Activated CD8-positive, alpha-beta T cell treated with anti-CD3 and anti-CD28 coated beads for 36 hours (primary cell): Measurements from ENCODE around the gene PPDPF. TPM values are rescaled to one million over a fixed set of nuclear protein-coding genes. Genes with fewer than 3 reads are reported as not detected.
"Not testable (repeated sequence)": the region's sequence is repeated elsewhere in the genome, so short reads cannot be mapped to it uniquely, and the experiment has no call there.

Experiments used
- ATAC-seq: fragments of 200-7000 bp; cut with Tn5 transposase; one replicate; pipeline ENCODE4 v1.10.0; 2021; ENCODE audit warnings: mild to moderate bottlenecking, moderate library complexity
- CTCF ChIA-PET: fragments of 350-600 bp; sonication (Branson Sonifier 250); formaldehyde crosslinking; loops from one replicate; lab custom pipeline; 2021; ENCODE audit warnings: antibody characterized with exemption; lab: Charles Lee
- POLR2A ChIA-PET: fragments of 350-600 bp; sonication (Branson Sonifier 250); formaldehyde crosslinking; loops from one replicate; lab custom pipeline; 2021; ENCODE audit warnings: antibody characterized with exemption; lab: Charles Lee
- DNase-seq: peaks from one replicate; pipeline ENCODE4 v3.0.0-alpha.2; 2020
- H3K27ac Mint-ChIP-seq: one replicate; pipeline ENCODE4 v1.8.0; 2021; ENCODE audit warnings: mild to moderate bottlenecking, mixed read lengths
- H3K27me3 Mint-ChIP-seq: one replicate; pipeline ENCODE4 v1.8.0; 2021; ENCODE audit warnings: mixed read lengths
- H3K36me3 Mint-ChIP-seq: one replicate; pipeline ENCODE4 v1.8.0; 2021; ENCODE audit warnings: low read depth, mixed read lengths
- H3K4me1 Mint-ChIP-seq: one replicate; pipeline ENCODE4 v1.8.0; 2021; ENCODE audit warnings: low read depth, mixed read lengths
- H3K4me3 Mint-ChIP-seq: one replicate; pipeline ENCODE4 v1.8.0; 2021; ENCODE audit warnings: mild to moderate bottlenecking, moderate library complexity, mixed read lengths
- H3K9me3 Mint-ChIP-seq: one replicate; pipeline ENCODE4 v1.8.0; 2021; ENCODE audit warnings: mixed read lengths
- intact Hi-C: fragments of 100-400 bp; cut with micrococcal nuclease; formaldehyde crosslinking; loops from one replicate; pipeline ENCODE4 v1.10.0; 2022
- total RNA-seq, 2 experiments: library from RNA; stranded (reverse); gene quantifications; one replicate each; pipeline ENCODE4 v1.2.3, GENCODE V29; 2021
- TF ChIP-seq, protein P1 (sequence below): fragments of 200-600 bp; IDR thresholded peaks from one replicate; pipeline ENCODE4 v1.8.0; 2022; ENCODE audit warnings: antibody characterized with exemption, mild to moderate bottlenecking

PPDPF gene
- total RNA-seq, 2 experiments from 2014 or later, result 193 to 226 TPM

DNA sequence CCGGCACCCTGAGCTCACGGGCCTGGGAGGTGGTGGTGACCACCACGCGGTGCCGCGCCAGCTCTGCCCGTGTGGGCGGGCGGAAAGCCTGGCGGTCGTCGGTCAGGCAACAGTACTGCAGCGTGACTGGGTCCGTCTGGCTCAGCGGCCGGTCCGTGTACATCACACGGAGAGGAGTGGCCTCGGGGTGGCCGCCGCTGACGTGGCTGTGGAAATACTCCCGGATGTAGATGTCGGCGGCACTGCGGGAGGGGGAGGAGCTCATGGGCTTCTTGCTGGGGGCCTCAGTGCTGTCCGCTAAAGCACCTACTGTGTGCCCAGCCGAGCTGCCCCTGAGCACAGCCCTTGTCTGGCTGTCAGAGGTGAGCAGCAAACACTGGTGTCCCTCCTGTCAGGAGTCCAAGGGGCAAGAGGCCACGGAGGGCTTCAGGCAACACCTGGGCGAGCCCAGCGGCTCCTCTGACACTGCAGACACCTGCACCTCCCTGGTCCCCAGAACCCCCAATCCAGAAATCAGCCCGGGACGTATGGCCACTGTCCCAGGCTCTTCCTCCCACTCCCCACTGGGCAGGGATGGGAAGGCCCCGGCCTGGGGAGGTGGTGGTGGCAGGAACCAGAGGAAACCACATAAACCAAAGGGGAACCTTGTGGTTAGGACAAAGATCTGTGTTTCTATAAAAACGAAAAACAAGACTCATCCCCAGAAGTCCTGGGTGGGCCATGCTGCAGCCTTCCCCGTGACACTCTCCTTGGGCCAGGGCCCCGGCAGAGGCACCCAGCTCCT, 47.0 kb downstream of the PPDPF start:
- peak; percentile 79 for ATAC-seq
- H3K4me3 Mint-ChIP-seq, result peak overlapping the region; percentile 33
- DNase-seq, result peak; percentile 80
- TF ChIP-seq, protein P1, sequence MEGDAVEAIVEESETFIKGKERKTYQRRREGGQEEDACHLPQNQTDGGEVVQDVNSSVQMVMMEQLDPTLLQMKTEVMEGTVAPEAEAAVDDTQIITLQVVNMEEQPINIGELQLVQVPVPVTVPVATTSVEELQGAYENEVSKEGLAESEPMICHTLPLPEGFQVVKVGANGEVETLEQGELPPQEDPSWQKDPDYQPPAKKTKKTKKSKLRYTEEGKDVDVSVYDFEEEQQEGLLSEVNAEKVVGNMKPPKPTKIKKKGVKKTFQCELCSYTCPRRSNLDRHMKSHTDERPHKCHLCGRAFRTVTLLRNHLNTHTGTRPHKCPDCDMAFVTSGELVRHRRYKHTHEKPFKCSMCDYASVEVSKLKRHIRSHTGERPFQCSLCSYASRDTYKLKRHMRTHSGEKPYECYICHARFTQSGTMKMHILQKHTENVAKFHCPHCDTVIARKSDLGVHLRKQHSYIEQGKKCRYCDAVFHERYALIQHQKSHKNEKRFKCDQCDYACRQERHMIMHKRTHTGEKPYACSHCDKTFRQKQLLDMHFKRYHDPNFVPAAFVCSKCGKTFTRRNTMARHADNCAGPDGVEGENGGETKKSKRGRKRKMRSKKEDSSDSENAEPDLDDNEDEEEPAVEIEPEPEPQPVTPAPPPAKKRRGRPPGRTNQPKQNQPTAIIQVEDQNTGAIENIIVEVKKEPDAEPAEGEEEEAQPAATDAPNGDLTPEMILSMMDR, result no peak
- intact Hi-C loops, result no loop called here
- no peaks in the 10 kb centered on the region for H3K27me3 Mint-ChIP-seq
- no peaks in the 10 kb centered on the region for H3K36me3 Mint-ChIP-seq
- ChIA-PET POLR2A (interaction anchor here (1.0 to 1.3 kb wide), 4 partner anchors 10 to 466 kb away, joined by 3 to 4 read pairs (median 4); no protein-coding TSS in a partner anchor), CTCF (interaction anchor here (0.6 to 1.7 kb wide), 7 partner anchors 15 to 297 kb away, joined by 3 to 6 read pairs (median 3); partner anchors contain the start of gene GMEB2)
- peaks cover 18% of the 10 kb centered on the region for H3K4me1 Mint-ChIP-seq
- peak overlapping the region; percentile 52 for H3K27ac Mint-ChIP-seq
- H3K9me3 Mint-ChIP-seq, result no peaks in the 10 kb centered on the region

DNA sequence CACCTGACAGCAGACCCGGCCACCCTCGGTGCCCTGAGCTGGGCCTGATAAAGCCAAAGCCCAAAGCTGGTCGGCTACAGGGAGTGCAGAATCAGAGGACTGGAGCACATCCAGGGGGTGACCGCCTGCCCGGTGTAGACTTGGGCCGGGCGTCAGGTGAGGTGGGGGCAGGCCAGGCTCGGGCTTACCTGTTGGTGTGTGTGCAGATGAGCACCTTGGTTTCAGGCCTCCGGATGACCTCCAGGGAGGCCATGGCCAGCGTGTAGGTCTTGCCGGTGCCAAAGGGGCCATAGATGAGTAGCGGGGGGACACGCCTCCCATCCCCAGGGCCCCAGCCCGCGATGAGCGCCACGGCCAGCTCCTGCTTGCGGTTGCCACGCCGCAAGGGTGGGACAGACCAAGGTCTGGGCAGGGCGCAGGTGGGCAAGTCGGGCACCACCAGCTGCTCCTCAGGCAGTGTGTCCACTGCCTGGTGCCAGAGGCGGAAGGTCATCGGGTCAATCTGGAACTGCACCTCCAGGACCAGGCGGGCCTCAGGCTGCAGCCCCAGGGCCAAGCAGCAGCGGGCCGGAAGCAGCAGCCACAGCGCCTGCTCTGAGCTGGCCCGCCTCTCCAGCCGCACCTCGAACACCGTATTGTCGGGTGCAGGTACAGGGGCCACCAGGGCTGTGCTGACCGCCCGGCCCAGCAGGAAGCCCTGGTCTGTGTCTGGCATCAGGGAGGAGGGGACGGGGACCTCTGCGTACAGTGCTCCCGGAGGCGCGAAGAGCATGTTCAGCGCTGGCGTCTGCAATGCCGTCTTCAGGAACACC, 47.8 kb downstream of the PPDPF start:
- no peak for ATAC-seq
- intact Hi-C loops, result no loop called here
- Mint-ChIP-seq H3K4me3 (peak overlapping the region; percentile 33), H3K36me3 (no peaks in the 10 kb centered on the region), H3K9me3 (no peaks in the 10 kb centered on the region), H3K27me3 (no peaks in the 10 kb centered on the region), H3K4me1 (peaks cover 18% of the 10 kb centered on the region), H3K27ac (no peak overlapping the region)
- POLR2A ChIA-PET, result interaction anchor here (1.0 to 1.3 kb wide), 2 partner anchors 29 to 466 kb away, joined by 3 read pairs; no protein-coding TSS in a partner anchor
- TF ChIP-seq, protein P1, result no peak
- DNase-seq, result no peak
- CTCF ChIA-PET, result interaction anchor here (1.2 to 1.7 kb wide), 5 partner anchors 11 to 59 kb away, joined by 3 to 6 read pairs (median 4); partner anchors contain the start of gene GMEB2

DNA sequence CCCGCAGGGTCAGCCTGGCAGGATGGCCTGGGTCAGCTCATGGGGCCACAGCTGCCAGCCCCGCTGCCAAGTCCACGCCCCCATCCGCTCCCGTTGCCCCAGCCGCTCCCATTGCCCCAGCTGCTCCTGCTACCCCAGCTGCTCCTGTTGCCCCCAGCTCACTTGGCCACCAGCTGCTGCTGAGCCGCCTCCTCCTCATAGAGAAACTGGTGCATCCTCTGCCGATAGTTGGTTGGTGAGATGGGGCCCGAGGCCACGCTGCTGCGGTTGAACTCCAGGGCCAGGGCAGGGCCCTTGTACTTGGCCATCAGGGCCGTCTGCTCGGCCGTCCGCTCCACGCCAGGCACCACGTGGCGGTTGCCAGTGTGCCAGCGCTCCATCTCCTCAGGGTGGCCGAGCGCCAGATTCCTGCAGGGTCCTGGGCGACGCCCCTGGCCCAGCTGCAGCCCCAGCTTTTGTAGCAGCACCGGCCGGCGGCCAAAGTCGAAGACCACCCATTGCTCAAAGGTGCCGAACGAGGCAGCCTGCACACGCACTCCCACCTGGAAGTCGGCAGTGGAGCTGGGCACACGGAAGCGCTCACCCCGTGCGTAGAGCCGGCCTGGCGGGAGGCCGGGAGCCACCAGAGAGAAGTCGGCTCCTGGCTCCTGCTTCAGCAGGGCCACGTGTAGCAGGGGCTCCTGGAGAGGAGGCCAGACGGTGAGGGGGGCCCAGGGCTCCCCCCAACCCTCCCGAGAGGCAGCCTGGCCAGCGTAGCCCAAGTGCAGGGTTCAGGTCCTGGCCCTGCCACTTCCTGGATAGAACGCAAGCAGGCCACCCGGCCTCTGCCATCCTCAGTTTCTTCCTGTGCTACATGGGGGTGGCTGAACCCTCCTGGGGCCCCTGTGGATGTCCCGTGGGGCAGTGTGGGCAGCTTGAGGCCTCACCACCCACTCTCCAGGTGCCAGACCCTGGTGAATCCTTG, 48.7 kb downstream of the PPDPF start:
- Mint-ChIP-seq H3K36me3 (no peaks in the 10 kb centered on the region), H3K4me1 (peaks cover 18% of the 10 kb centered on the region), H3K27ac (no peak overlapping the region), H3K9me3 (no peaks in the 10 kb centered on the region), H3K27me3 (no peaks in the 10 kb centered on the region), H3K4me3 (no peak overlapping the region)
- DNase-seq (no peak), ATAC-seq (no peak)
- TF ChIP-seq, protein P1, result no peak
- POLR2A ChIA-PET, result interaction anchor here (1.3 kb wide), 1 partner anchor 30 kb away, joined by 3 read pairs; no protein-coding TSS in a partner anchor
- CTCF ChIA-PET, result interaction anchor here (1.2 to 1.7 kb wide), 3 partner anchors 12 to 32 kb away, joined by 5 to 6 read pairs (median 6); partner anchors contain the start of gene PTK6
- intact Hi-C loops, result no loop called here

DNA sequence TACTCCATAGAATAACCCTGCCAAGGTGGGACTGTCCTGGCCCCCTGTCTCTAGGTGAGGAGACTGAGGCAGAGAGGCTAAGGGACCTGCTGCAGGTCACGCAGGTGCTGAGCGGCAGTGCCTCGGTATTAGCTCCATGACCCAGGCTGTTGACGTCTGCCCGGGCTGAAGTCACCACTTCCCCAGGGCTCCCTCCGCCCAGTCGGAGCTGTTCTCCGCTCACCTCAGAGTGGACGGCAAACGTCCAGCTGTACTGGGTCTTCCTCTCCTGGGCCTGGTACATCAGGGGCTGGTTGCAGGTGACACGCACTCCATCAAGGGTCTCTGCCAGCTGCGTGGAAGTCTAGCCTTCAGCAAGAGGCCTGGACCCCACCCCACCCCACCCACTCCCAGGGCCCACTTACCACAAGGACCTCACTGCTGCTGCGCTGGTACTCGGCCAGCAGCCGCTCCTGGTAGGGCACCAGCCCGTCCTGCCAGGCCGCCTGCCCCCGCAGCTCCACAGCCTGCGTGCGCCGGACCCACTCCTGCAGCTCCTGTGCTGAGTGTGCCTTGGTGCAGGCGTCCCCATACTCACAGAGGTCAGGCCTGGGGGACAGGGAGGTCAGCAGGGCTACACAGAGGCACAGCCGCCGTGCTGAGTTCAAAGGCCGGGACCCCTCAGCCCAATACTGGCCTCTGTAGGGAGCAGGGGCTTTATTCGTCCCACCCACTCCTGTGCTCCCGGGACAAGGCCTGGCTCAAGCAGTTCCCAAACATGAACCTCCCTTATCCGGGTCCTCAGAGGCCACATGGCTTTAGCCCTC, 49.9 kb downstream of the PPDPF start:
- intact Hi-C loops, result no loop called here
- Mint-ChIP-seq H3K36me3 (no peaks in the 10 kb centered on the region), H3K4me3 (no peak overlapping the region), H3K27ac (no peak overlapping the region), H3K27me3 (peaks cover under 1% of the 10 kb centered on the region), H3K4me1 (peaks cover 18% of the 10 kb centered on the region), H3K9me3 (no peaks in the 10 kb centered on the region)
- DNase-seq (no peak), ATAC-seq (no peak)
- TF ChIP-seq, protein P1, result no peak
- CTCF ChIA-PET, result interaction anchor here (1.7 kb wide), 1 partner anchor 33 kb away, joined by 5 read pairs; the partner anchor contains the start of gene PTK6
- POLR2A ChIA-PET, result no interaction called here

DNA sequence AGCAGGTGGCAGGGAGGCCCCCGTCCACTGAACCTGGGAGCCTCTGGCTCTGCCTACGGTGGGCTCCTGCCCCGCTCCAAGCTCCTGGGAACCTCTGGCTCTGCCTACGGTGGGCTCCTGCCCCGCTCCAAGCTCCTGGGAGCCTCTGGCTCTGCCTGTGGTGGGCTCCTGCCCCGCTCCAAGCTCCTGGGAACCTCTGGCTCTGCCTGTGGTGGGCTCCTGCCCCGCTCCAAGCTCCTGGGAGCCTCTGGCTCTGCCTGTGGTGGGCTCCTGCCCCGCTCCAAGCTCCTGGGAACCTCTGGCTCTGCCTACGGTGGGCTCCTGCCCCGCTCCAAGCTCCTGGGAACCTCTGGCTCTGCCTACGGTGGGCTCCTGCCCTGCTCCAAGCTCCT, 50.5 kb downstream of the PPDPF start:
- H3K4me1 Mint-ChIP-seq, result peaks cover 18% of the 10 kb centered on the region
- DNase-seq, H3K9me3 Mint-ChIP-seq, H3K36me3 Mint-ChIP-seq, H3K27ac Mint-ChIP-seq, intact Hi-C loops, ATAC-seq, H3K4me3 Mint-ChIP-seq, H3K27me3 Mint-ChIP-seq: not testable (repeated sequence)
- POLR2A ChIA-PET, result interaction anchor here (1.1 kb wide), 1 partner anchor 124 kb away, joined by 3 read pairs; no protein-coding TSS in a partner anchor
- CTCF ChIA-PET, result interaction anchor here (1.0 kb wide), 1 partner anchor 10 kb away, joined by 3 read pairs; no protein-coding TSS in a partner anchor
